Measurements from ENCODE around the gene DNAJB14. TPM values are rescaled to one million over a fixed set of nuclear protein-coding genes. Genes with fewer than 3 reads are reported as not detected.

Gene DNAJB14
- total and polyA plus RNA-seq, 2 of the 13 experiments (the other 11 are each of a cell fraction or from before 2014, with no cell fraction given): 9.1 to 38.1 TPM

DNA sequence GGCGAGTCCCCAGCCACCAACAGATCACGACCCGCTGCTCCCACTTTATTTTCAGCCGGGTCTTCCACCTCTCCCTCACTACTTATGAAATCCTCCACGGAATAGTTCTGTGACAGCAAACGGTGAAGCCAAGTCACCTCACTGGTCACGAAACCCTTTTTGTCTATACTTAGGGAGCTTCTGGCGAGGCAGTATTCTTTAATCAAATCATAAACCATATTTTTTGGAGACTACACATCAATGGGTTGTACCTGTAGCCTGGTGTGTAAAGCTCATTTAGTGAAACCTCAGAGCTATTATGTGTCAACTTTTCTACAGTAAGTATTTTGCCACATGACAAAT lies 4.5 kb upstream of the DNAJB14 start:
- Histone ChIP-seq H3K79me2 (ENCODE audit: insufficient read depth, low read length) (peaks cover 20% of the 10 kb centered on the region), H3K27ac (ENCODE audit: extremely low read length, insufficient read depth, low read length) (peak overlapping the region; percentile 98), H3K4me1 (ENCODE audit: insufficient read depth, low read length) (peaks cover 28% of the 10 kb centered on the region), H4K20me1 (ENCODE audit: insufficient read depth, low read length) (0 out of 2 replicates have a peak, but pooled peaks cover 4% of the 10 kb centered on the region), H3K27me3 (ENCODE audit: control insufficient read depth in 1 of 2, insufficient read depth in 2 of 2, low read length in 2 of 2) (no peaks in the 10 kb centered on the region; a peak in 1 of 5 replicates), H2AFZ (ENCODE audit: low read length) (peak overlapping the region; percentile 91), H3K9ac (ENCODE audit: insufficient read depth, low read depth, low read length) (peak overlapping the region; percentile 83), H3K4me3 (replicated peaks in 1 of 3; ENCODE audit: insufficient read depth in 1 of 3, low read depth in 2 of 3, low read length in 3 of 3) (peak overlapping the region; percentile 69 to 96 (median 74)), H3K36me3 (replicated peaks in 1 of 2; ENCODE audit: control insufficient read depth in 1 of 2, insufficient read depth in 2 of 2, low read length in 2 of 2) (no peaks in the 10 kb centered on the region), H3K9me3 (ENCODE audit: low read length) (no peaks in the 10 kb centered on the region), H3K4me2 (ENCODE audit: low read depth, low read length) (peak overlapping the region; percentile 87)
- TF ChIP-seq ZNF850 (CRISPR knock-in tag; conservative IDR thresholded peaks at IDR 0.05) (0 out of 2 replicates have a peak, but pooled peaks have one; percentile 19), ZNF230 (CRISPR knock-in tag; IDR thresholded peaks at IDR 0.05) (0 out of 2 replicates have a peak, but pooled peaks have one; percentile 6), GLI4 (CRISPR knock-in tag; IDR thresholded peaks at IDR 0.05; ENCODE audit: borderline replicate concordance) (0 out of 2 replicates have a peak, but pooled peaks have one; percentile 68), ZNF501 (CRISPR knock-in tag; IDR thresholded peaks at IDR 0.05) (no peak)
- TF ChIP-seq, protein P1, sequence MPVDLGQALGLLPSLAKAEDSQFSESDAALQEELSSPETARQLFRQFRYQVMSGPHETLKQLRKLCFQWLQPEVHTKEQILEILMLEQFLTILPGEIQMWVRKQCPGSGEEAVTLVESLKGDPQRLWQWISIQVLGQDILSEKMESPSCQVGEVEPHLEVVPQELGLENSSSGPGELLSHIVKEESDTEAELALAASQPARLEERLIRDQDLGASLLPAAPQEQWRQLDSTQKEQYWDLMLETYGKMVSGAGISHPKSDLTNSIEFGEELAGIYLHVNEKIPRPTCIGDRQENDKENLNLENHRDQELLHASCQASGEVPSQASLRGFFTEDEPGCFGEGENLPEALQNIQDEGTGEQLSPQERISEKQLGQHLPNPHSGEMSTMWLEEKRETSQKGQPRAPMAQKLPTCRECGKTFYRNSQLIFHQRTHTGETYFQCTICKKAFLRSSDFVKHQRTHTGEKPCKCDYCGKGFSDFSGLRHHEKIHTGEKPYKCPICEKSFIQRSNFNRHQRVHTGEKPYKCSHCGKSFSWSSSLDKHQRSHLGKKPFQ (CRISPR knock-in tag; IDR thresholded peaks at IDR 0.05; ENCODE audit: insufficient replicate concordance): peak; percentile 5
- TF ChIP-seq, protein P2, sequence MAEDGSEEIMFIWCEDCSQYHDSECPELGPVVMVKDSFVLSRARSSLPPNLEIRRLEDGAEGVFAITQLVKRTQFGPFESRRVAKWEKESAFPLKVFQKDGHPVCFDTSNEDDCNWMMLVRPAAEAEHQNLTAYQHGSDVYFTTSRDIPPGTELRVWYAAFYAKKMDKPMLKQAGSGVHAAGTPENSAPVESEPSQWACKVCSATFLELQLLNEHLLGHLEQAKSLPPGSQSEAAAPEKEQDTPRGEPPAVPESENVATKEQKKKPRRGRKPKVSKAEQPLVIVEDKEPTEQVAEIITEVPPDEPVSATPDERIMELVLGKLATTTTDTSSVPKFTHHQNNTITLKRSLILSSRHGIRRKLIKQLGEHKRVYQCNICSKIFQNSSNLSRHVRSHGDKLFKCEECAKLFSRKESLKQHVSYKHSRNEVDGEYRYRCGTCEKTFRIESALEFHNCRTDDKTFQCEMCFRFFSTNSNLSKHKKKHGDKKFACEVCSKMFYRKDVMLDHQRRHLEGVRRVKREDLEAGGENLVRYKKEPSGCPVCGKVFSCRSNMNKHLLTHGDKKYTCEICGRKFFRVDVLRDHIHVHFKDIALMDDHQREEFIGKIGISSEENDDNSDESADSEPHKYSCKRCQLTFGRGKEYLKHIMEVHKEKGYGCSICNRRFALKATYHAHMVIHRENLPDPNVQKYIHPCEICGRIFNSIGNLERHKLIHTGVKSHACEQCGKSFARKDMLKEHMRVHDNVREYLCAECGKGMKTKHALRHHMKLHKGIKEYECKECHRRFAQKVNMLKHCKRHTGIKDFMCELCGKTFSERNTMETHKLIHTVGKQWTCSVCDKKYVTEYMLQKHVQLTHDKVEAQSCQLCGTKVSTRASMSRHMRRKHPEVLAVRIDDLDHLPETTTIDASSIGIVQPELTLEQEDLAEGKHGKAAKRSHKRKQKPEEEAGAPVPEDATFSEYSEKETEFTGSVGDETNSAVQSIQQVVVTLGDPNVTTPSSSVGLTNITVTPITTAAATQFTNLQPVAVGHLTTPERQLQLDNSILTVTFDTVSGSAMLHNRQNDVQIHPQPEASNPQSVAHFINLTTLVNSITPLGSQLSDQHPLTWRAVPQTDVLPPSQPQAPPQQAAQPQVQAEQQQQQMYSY (CRISPR knock-in tag; IDR thresholded peaks at IDR 0.05): peak; percentile 80
- TF ChIP-seq, protein P3, sequence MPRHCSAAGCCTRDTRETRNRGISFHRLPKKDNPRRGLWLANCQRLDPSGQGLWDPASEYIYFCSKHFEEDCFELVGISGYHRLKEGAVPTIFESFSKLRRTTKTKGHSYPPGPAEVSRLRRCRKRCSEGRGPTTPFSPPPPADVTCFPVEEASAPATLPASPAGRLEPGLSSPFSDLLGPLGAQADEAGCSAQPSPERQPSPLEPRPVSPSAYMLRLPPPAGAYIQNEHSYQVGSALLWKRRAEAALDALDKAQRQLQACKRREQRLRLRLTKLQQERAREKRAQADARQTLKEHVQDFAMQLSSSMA (CRISPR knock-in tag; IDR thresholded peaks at IDR 0.05): no peak
- in situ Hi-C loops (cut with HindIII; ENCODE audit: extremely low pct_ligation_motif_present, low pct_unique_long_range_greater_than_20kb) (no loop called here), intact Hi-C loops (cut with micrococcal nuclease; ENCODE audit: unreplicated experiment) (loop anchor here (1.0 kb wide), 1 partner anchor 57 kb away; the partner anchor contains the start of gene LAMTOR3)
- CTCF ChIA-PET (ENCODE audit: low intra/inter-chr PET ratio, low total read pairs): no interaction called here
- BruUV-seq (replicated peaks): no TSS peak
- no peak for DNase-seq (ENCODE audit: low spot score)
- POLR2A ChIA-PET: interaction anchor here (1.0 to 2.1 kb wide), 5 partner anchors 10 to 1690 kb away, joined by 3 to 15 read pairs (median 7); partner anchors contain the start of genes LAMTOR3, RAP1GDS1 and TRMT10A
- 0% methylated on average over 8 of the region's 8 CpGs for WGBS (ENCODE audit: low lambda C conversion rate)
- no peak for FAIRE-seq
- ATAC-seq: no peak

Data from HepG2 (cell line).